ENCODE measurements around the gene TLR5. TPM values are rescaled to one million over a fixed set of nuclear protein-coding genes. Genes with fewer than 3 reads are reported as not detected.
A peak's percentile ranks its signal among the peaks of the same experiment; 100 is the strongest.

Gene TLR5
- total and polyA plus RNA-seq, 2 experiments from 2014 or later, result not detected

- Histone ChIP-seq H3K36me3 (ENCODE audit: low read depth) (no peaks in the 10 kb centered on the region), H3K4me1 (ENCODE audit: insufficient read depth) (0 out of 2 replicates have a peak, but pooled peaks cover 3% of the 10 kb centered on the region), H3K9ac (no peak overlapping the region), H4K20me1 (ENCODE audit: insufficient read depth) (no peaks in the 10 kb centered on the region), H3F3A (ENCODE audit: insufficient read depth) (peaks cover 4% of the 10 kb centered on the region; the same call in 1 of the 2 replicates), H3K27me3 (replicated peaks; ENCODE audit: insufficient read depth) (peaks cover 30% of the 10 kb centered on the region), H2AFZ (no peak overlapping the region), H3K79me2 (ENCODE audit: insufficient read depth) (no peaks in the 10 kb centered on the region), H3K27ac (no peak overlapping the region), H3K4me2 (ENCODE audit: unreplicated experiment) (no peak overlapping the region), H3K9me3 (ENCODE audit: low read depth) (no peaks in the 10 kb centered on the region), H3K9me2 (ENCODE audit: insufficient read depth) (no peaks in the 10 kb centered on the region), H3K4me3 (no peak overlapping the region)
- peak; percentile 49 for DNase-seq
- TF ChIP-seq EZH2phosphoT487 (IDR thresholded peaks at IDR 0.05; ENCODE audit: insufficient read depth, low read depth) (no peak), EZH2 (IDR thresholded peaks at IDR 0.05; ENCODE audit: insufficient read depth, poor library complexity, severe bottlenecking) (no peak)
- 11 to 14% methylated on average over 10 of the region's 10 CpGs for WGBS, 2 experiments (ENCODE audit: low coverage in 1 of 2, low lambda C conversion rate in 2 of 2, missing lambda C conversion rate in 2 of 2)
- in situ Hi-C loops (cut with MboI), result no loop called here
These were observed 55.5 kb downstream of the TLR5 start for GRCh38 chr1:223087291-223088255.

- no peak for DNase-seq
- Histone ChIP-seq H2AFZ (no peak overlapping the region), H3K4me3 (no peak overlapping the region), H3K79me2 (ENCODE audit: insufficient read depth) (no peaks in the 10 kb centered on the region), H4K20me1 (ENCODE audit: insufficient read depth) (no peaks in the 10 kb centered on the region), H3K9me3 (ENCODE audit: low read depth) (no peaks in the 10 kb centered on the region), H3K9me2 (ENCODE audit: insufficient read depth) (no peaks in the 10 kb centered on the region), H3K4me1 (ENCODE audit: insufficient read depth) (0 out of 2 replicates have a peak, but pooled peaks cover 3% of the 10 kb centered on the region), H3K9ac (no peak overlapping the region), H3K27ac (no peak overlapping the region), H3K4me2 (ENCODE audit: unreplicated experiment) (no peak overlapping the region), H3K27me3 (replicated peaks; ENCODE audit: insufficient read depth) (peaks cover 30% of the 10 kb centered on the region), H3K36me3 (ENCODE audit: low read depth) (no peaks in the 10 kb centered on the region), H3F3A (ENCODE audit: insufficient read depth) (peaks cover 4% of the 10 kb centered on the region; the same call in 1 of the 2 replicates)
- in situ Hi-C loops (cut with MboI), result no loop called here
- TF ChIP-seq EZH2 (IDR thresholded peaks at IDR 0.05; ENCODE audit: insufficient read depth, poor library complexity, severe bottlenecking) (no peak), EZH2phosphoT487 (IDR thresholded peaks at IDR 0.05; ENCODE audit: insufficient read depth, low read depth) (no peak)
- 20 to 23% methylated on average over 8 of the region's 8 CpGs for WGBS, 2 experiments (ENCODE audit: low coverage in 1 of 2, low lambda C conversion rate in 2 of 2, missing lambda C conversion rate in 2 of 2)
These were observed 58.6 kb downstream of the TLR5 start for GRCh38 chr1:223084464-223084866.

GRCh38 chr1:223083831-223084230 is 59.2 kb downstream of the TLR5 start:
- no peak overlapping the region for H3K27ac ChIP-seq
- no peak for TF ChIP-seq EZH2 (IDR thresholded peaks at IDR 0.05; ENCODE audit: insufficient read depth, poor library complexity, severe bottlenecking)
- no peak for TF ChIP-seq EZH2phosphoT487 (IDR thresholded peaks at IDR 0.05; ENCODE audit: insufficient read depth, low read depth)
- H3K4me3 ChIP-seq, result no peak overlapping the region
- WGBS, 2 experiments (ENCODE audit: low coverage in 1 of 2, low lambda C conversion rate in 2 of 2, missing lambda C conversion rate in 2 of 2), result 80 to 82% methylated on average over 15 of the region's 15 CpGs
- H3K9me3 ChIP-seq (ENCODE audit: low read depth), result no peaks in the 10 kb centered on the region
- no peaks in the 10 kb centered on the region for H3K9me2 ChIP-seq (ENCODE audit: insufficient read depth)
- H3F3A ChIP-seq (ENCODE audit: insufficient read depth), result peaks cover 4% of the 10 kb centered on the region; the same call in 1 of the 2 replicates
- no peak overlapping the region for H3K9ac ChIP-seq
- H2AFZ ChIP-seq, result no peak overlapping the region
- H3K27me3 ChIP-seq (replicated peaks; ENCODE audit: insufficient read depth), result peaks cover 25% of the 10 kb centered on the region
- no peaks in the 10 kb centered on the region for H3K36me3 ChIP-seq (ENCODE audit: low read depth)
- 0 out of 2 replicates have a peak, but pooled peaks cover 3% of the 10 kb centered on the region for H3K4me1 ChIP-seq (ENCODE audit: insufficient read depth)
- no peaks in the 10 kb centered on the region for H3K79me2 ChIP-seq (ENCODE audit: insufficient read depth)
- in situ Hi-C loops (cut with MboI), result no loop called here
- no peak overlapping the region for H3K4me2 ChIP-seq (ENCODE audit: unreplicated experiment)
- DNase-seq, result no peak
- no peaks in the 10 kb centered on the region for H4K20me1 ChIP-seq (ENCODE audit: insufficient read depth)

- Histone ChIP-seq H3K27ac (no peak overlapping the region), H3K4me3 (no peak overlapping the region), H3K4me1 (ENCODE audit: insufficient read depth) (0 out of 2 replicates have a peak, but pooled peaks cover 3% of the 10 kb centered on the region), H3K9me3 (ENCODE audit: low read depth) (no peaks in the 10 kb centered on the region), H3K9me2 (ENCODE audit: insufficient read depth) (no peaks in the 10 kb centered on the region), H4K20me1 (ENCODE audit: insufficient read depth) (no peaks in the 10 kb centered on the region), H3F3A (ENCODE audit: insufficient read depth) (peaks cover 4% of the 10 kb centered on the region; the same call in 1 of the 2 replicates), H3K9ac (no peak overlapping the region), H3K4me2 (ENCODE audit: unreplicated experiment) (no peak overlapping the region), H3K79me2 (ENCODE audit: insufficient read depth) (no peaks in the 10 kb centered on the region), H3K27me3 (replicated peaks; ENCODE audit: insufficient read depth) (peaks cover 16% of the 10 kb centered on the region), H3K36me3 (ENCODE audit: low read depth) (no peaks in the 10 kb centered on the region), H2AFZ (no peak overlapping the region)
- DNase-seq, result no peak
- 72 to 74% methylated on average over 8 of the region's 8 CpGs for WGBS, 2 experiments (ENCODE audit: low coverage in 1 of 2, low lambda C conversion rate in 2 of 2, missing lambda C conversion rate in 2 of 2)
- in situ Hi-C loops (cut with MboI), result no loop called here
- no peak for TF ChIP-seq EZH2phosphoT487 (IDR thresholded peaks at IDR 0.05; ENCODE audit: insufficient read depth, low read depth)
- TF ChIP-seq EZH2 (IDR thresholded peaks at IDR 0.05; ENCODE audit: insufficient read depth, poor library complexity, severe bottlenecking), result no peak
These were observed 60.1 kb downstream of the TLR5 start for GRCh38 chr1:223082914-223083313.
